Uterus (tissue), 2 donors: ENCODE measurements around the gene CST8.

Experiments
- POLR2A ChIP-seq, 2 donors: fragments of 450-650 bp; IDR thresholded peaks; one replicate each; pipeline ENCODE4 v1.6.1; 2016; ENCODE audit warnings: antibody characterized with exemption in 2 of 2, mild to moderate bottlenecking in 1 of 2, moderate library complexity in 1 of 2
- TF ChIP-seq, protein P1 (sequence below), 4 experiments: fragments of 200-600 bp in 2 of 4; fragments of 450-650 bp in 2 of 4; sonication (generic) in 2 of 4; IDR thresholded peaks; one replicate each; pipeline ENCODE4 v1.5.1; 2016 to 2019; ENCODE audit warnings: antibody characterized with exemption in 4 of 4, mild to moderate bottlenecking in 2 of 4, moderate library complexity in 1 of 4

DNA sequence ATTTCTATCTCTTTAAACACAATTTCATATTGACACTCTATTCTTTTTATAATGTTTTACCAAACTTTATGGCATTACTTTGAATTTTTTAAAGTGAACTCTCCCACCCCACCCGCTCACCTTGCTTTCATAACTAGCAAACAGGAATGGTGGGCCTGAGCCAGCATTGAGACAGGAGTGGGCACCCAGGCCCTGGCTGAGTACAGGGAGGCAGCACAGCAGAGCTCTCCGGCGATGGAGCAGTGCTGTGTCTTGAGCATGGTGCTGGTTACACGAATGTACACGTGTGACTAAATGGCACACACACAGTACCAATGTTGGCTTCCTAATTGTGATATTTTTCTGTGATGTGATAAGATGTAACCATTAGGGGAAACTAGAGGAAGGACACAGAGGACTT lies 42.8 kb upstream of the CST8 start:
- TF ChIP-seq, protein P1, sequence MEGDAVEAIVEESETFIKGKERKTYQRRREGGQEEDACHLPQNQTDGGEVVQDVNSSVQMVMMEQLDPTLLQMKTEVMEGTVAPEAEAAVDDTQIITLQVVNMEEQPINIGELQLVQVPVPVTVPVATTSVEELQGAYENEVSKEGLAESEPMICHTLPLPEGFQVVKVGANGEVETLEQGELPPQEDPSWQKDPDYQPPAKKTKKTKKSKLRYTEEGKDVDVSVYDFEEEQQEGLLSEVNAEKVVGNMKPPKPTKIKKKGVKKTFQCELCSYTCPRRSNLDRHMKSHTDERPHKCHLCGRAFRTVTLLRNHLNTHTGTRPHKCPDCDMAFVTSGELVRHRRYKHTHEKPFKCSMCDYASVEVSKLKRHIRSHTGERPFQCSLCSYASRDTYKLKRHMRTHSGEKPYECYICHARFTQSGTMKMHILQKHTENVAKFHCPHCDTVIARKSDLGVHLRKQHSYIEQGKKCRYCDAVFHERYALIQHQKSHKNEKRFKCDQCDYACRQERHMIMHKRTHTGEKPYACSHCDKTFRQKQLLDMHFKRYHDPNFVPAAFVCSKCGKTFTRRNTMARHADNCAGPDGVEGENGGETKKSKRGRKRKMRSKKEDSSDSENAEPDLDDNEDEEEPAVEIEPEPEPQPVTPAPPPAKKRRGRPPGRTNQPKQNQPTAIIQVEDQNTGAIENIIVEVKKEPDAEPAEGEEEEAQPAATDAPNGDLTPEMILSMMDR (IDR thresholded peaks at IDR 0.05) = no peak
- TF ChIP-seq POLR2A (IDR thresholded peaks at IDR 0.05) = no peak
